ENCODE results near the gene PLGRKT.

Gene PLGRKT

GRCh38 chr9:5393497-5393896 lies 44.2 kb downstream of the PLGRKT start:
- DNase-seq (ENCODE audit: low spot score): no peak
- TF ChIP-seq CTCF (IDR thresholded peaks at IDR 0.05): no peak
- Histone ChIP-seq H3K4me3 (no peak overlapping the region), H3K27ac (no peak overlapping the region)

- no peak overlapping the region for H3K4me3 ChIP-seq
- no peak overlapping the region for H3K27ac ChIP-seq
- DNase-seq (ENCODE audit: low spot score): no peak
- no peak for TF ChIP-seq CTCF (IDR thresholded peaks at IDR 0.05)
These were observed 45.4 kb downstream of the PLGRKT start for GRCh38 chr9:5392285-5392684.

- no peak for DNase-seq (ENCODE audit: low spot score)
- TF ChIP-seq CTCF (IDR thresholded peaks at IDR 0.05): no peak
- no peak overlapping the region for H3K27ac ChIP-seq
- no peak overlapping the region for H3K4me3 ChIP-seq
These were observed 48.5 kb downstream of the PLGRKT start for GRCh38 chr9:5389109-5389732.

GRCh38 chr9:5388026-5388819 lies 49.5 kb downstream of the PLGRKT start:
- no peak for TF ChIP-seq CTCF (IDR thresholded peaks at IDR 0.05)
- Histone ChIP-seq H3K4me3 (no peak overlapping the region), H3K27ac (no peak overlapping the region)
- DNase-seq (ENCODE audit: low spot score): no peak

- no peak overlapping the region for H3K27ac ChIP-seq
- H3K4me3 ChIP-seq: no peak overlapping the region
- DNase-seq (ENCODE audit: low spot score): no peak
- no peak for TF ChIP-seq CTCF (IDR thresholded peaks at IDR 0.05)
These were observed 53.3 kb downstream of the PLGRKT start for GRCh38 chr9:5384436-5384835.

GRCh38 chr9:5382479-5382878 lies 55.2 kb downstream of the PLGRKT start:
- TF ChIP-seq CTCF (IDR thresholded peaks at IDR 0.05): no peak
- Histone ChIP-seq H3K27ac (no peak overlapping the region), H3K4me3 (no peak overlapping the region)
- DNase-seq (ENCODE audit: low spot score): no peak

Measured in coronary artery (tissue), 2 donors.